Measurements from ENCODE around the gene RYK.

DNA sequence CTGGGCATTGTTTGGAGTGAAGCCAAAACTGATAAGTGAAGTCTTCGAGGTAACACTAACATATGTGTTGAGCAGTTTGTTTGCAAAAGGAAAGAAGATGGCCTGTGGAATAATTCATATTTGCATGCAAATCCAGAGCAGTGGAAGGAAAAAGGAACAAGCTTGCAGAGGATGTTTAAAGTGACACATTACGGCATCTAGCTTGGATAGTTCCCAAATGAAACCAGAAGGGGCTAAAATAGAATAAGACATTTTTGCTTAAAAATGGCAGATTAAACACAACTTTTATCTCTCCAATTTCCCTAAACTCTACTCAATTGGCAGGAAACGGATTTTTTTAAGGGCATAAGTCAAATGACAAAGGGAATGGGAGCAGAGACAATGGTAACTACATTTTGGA is 25.4 kb upstream of the RYK start:
- no peak for TF ChIP-seq POLR2A (IDR thresholded peaks at IDR 0.05)
- TF ChIP-seq, protein P1, sequence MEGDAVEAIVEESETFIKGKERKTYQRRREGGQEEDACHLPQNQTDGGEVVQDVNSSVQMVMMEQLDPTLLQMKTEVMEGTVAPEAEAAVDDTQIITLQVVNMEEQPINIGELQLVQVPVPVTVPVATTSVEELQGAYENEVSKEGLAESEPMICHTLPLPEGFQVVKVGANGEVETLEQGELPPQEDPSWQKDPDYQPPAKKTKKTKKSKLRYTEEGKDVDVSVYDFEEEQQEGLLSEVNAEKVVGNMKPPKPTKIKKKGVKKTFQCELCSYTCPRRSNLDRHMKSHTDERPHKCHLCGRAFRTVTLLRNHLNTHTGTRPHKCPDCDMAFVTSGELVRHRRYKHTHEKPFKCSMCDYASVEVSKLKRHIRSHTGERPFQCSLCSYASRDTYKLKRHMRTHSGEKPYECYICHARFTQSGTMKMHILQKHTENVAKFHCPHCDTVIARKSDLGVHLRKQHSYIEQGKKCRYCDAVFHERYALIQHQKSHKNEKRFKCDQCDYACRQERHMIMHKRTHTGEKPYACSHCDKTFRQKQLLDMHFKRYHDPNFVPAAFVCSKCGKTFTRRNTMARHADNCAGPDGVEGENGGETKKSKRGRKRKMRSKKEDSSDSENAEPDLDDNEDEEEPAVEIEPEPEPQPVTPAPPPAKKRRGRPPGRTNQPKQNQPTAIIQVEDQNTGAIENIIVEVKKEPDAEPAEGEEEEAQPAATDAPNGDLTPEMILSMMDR (IDR thresholded peaks at IDR 0.05) = no peak
